Renal pelvis (tissue), 12 donors: ENCODE measurements around the gene FBXW8. TPM values are rescaled to one million over a fixed set of nuclear protein-coding genes. Genes with fewer than 3 reads are reported as not detected.

ENCODE experiments used
- DNase-seq: peaks from one replicate; pipeline ENCODE4 v3.0.0-alpha.2; 2013
- long read RNA-seq, 16 experiments: transcript quantifications; one replicate each; lab custom pipeline, GENCODE V29; 2026
- polyA plus RNA-seq, 3 donors: library from polyadenylated mRNA; unstranded; fragments of 120-200 nt; gene quantifications; one replicate each; pipeline ENCODE4 v1.2.1, GENCODE V29; 2013; ENCODE audit not compliant: insufficient read length in 3 of 3

FBXW8 gene
- 10 to 100 TPM; 25.3 to 25.9 (median 25.6) TPM for polyA plus RNA-seq
- long read RNA-seq, donor 1, full-length matches to known transcripts: 2 of 2 reads
- long read RNA-seq, donor 1, partial matches to known transcripts: 0 of 2 reads
- long read RNA-seq, donor 1, other reads (novel, unspliced or antisense): 0 of 2 reads
- long read RNA-seq, donor 2, full-length matches to known transcripts: 7 of 7 reads
- long read RNA-seq, donor 2, partial matches to known transcripts: 0 of 7 reads
- long read RNA-seq, donor 2, other reads (novel, unspliced or antisense): 0 of 7 reads
- long read RNA-seq, donor 3, partial matches to known transcripts: 5 of 7 reads
- long read RNA-seq, donor 3, other reads (novel, unspliced or antisense): 0 of 7 reads
- long read RNA-seq, donor 4, full-length matches to known transcripts: 6 of 6 reads
- long read RNA-seq, donor 4, partial matches to known transcripts: 0 of 6 reads
- long read RNA-seq, donor 4, other reads (novel, unspliced or antisense): 0 of 6 reads
- long read RNA-seq, donor 5, full-length matches to known transcripts: 5 of 5 reads
- long read RNA-seq, donor 5, partial matches to known transcripts: 0 of 5 reads
- long read RNA-seq, donor 5, other reads (novel, unspliced or antisense): 0 of 5 reads
- long read RNA-seq, donor 6, full-length matches to known transcripts: 4 of 4 reads
- long read RNA-seq, donor 6, partial matches to known transcripts: 0 of 4 reads
- long read RNA-seq, donor 6, other reads (novel, unspliced or antisense): 0 of 4 reads
- long read RNA-seq, donor 7, full-length matches to known transcripts: 4 of 14 reads
- long read RNA-seq, donor 7, partial matches to known transcripts: 10 of 14 reads
- long read RNA-seq, donor 7, other reads (novel, unspliced or antisense): 0 of 14 reads
- long read RNA-seq, donor 8: 0 reads
- long read RNA-seq, donor 9, full-length matches to known transcripts: 9 of 16 reads
- long read RNA-seq, donor 9, partial matches to known transcripts: 7 of 16 reads
- long read RNA-seq, donor 9, other reads (novel, unspliced or antisense): 0 of 16 reads
- long read RNA-seq, donor 10, full-length matches to known transcripts: 4 of 4 reads
- long read RNA-seq, donor 10, partial matches to known transcripts: 0 of 4 reads
- long read RNA-seq, donor 10, other reads (novel, unspliced or antisense): 0 of 4 reads
- long read RNA-seq, donor 11, partial matches to known transcripts: 0 of 3 reads
- long read RNA-seq, donor 11, other reads (novel, unspliced or antisense): 0 of 3 reads
- long read RNA-seq, donor 12, full-length matches to known transcripts: 3 of 3 reads
- long read RNA-seq, donor 12, partial matches to known transcripts: 0 of 3 reads
- long read RNA-seq, donor 12, other reads (novel, unspliced or antisense): 0 of 3 reads
- long read RNA-seq, donor 13, full-length matches to known transcripts: 4 of 4 reads
- long read RNA-seq, donor 13, partial matches to known transcripts: 0 of 4 reads
- long read RNA-seq, donor 13, other reads (novel, unspliced or antisense): 0 of 4 reads
- long read RNA-seq, donor 14: 0 reads
- long read RNA-seq, donor 15, full-length matches to known transcripts: 10 of 10 reads
- long read RNA-seq, donor 15, partial matches to known transcripts: 0 of 10 reads
- long read RNA-seq, donor 15, other reads (novel, unspliced or antisense): 0 of 10 reads
- long read RNA-seq, donor 16, full-length matches to known transcripts: 3 of 8 reads
- long read RNA-seq, donor 16, partial matches to known transcripts: 5 of 8 reads
- long read RNA-seq, donor 16, other reads (novel, unspliced or antisense): 0 of 8 reads

- DNase-seq: peak; percentile 74
Measured at GRCh38 chr12:116910645-116911451, at the start of gene FBXW8. Gene FBXW8, plus strand, starts transcription at chr12:116910950. Its CDS starts 88 bp downstream, at chr12:116911038.

- DNase-seq: no peak
Measured at GRCh38 chr12:116861320-116861719, 49.4 kb upstream of the FBXW8 start.

GRCh38 chr12:116862167-116862566 lies 48.6 kb upstream of the FBXW8 start:
- no peak for DNase-seq

- no peak for DNase-seq
Measured at GRCh38 chr12:116863275-116863767, 47.4 kb upstream of the FBXW8 start.

- no peak for DNase-seq
Measured at GRCh38 chr12:116864371-116865160, 46.2 kb upstream of the FBXW8 start.

GRCh38 chr12:116867523-116867922 lies 43.2 kb upstream of the FBXW8 start:
- no peak for DNase-seq

GRCh38 chr12:116870306-116870705 lies 40.4 kb upstream of the FBXW8 start:
- DNase-seq: no peak

- DNase-seq: no peak
Measured at GRCh38 chr12:116874324-116874995, 36.3 kb upstream of the FBXW8 start.

- no peak for DNase-seq
Measured at GRCh38 chr12:116876151-116876869, 34.4 kb upstream of the FBXW8 start.

GRCh38 chr12:116878567-116879508 lies 31.9 kb upstream of the FBXW8 start:
- DNase-seq: no peak

GRCh38 chr12:116879509-116880212 lies 31.1 kb upstream of the FBXW8 start:
- no peak for DNase-seq

GRCh38 chr12:116880213-116880816 lies 30.4 kb upstream of the FBXW8 start:
- DNase-seq: no peak

- DNase-seq: peak; percentile 61
Measured at GRCh38 chr12:116880817-116881324, 29.9 kb upstream of the FBXW8 start.

- DNase-seq: no peak
Measured at GRCh38 chr12:116881325-116881876, 29.3 kb upstream of the FBXW8 start, which contains the start of gene HRK. Gene HRK, minus strand, starts transcription at chr12:116881441. Its CDS starts 134 bp downstream, at chr12:116881307.
